ENCODE measurements around the gene FAM181A.

Gene FAM181A

GRCh38 chr14:93978735-93979134 is 51.6 kb downstream of the FAM181A start:
- DNase-seq (ENCODE audit: low read depth in 2 of 2): no peak

Data from stimulated activated CD4-positive, alpha-beta T cell treated with anti-CD3 and anti-CD28 coated beads, Interleukin-1b, Interleukin-23, amount 100 ng/mL, for 1 hour (primary cell).